Heart left ventricle (tissue), 16 donors: ENCODE data around the gene PRKRIP1. TPM values are rescaled to one million over a fixed set of nuclear protein-coding genes. Genes with fewer than 3 reads are reported as not detected.
"Not testable (repeated sequence)": the region's sequence is repeated elsewhere in the genome, so short reads cannot be mapped to it uniquely, and the experiment has no call there.

Experiments used
- ATAC-seq, 4 donors: fragments of 200-7000 bp; cut with Tn5 transposase; one replicate each; pipeline ENCODE4 v1.9.1; 2020 to 2022; ENCODE audit warnings: moderate library complexity in 4 of 4, mild to moderate bottlenecking in 3 of 4, moderate number of reproducible peaks in 1 of 4
- DNase-seq, 5 donors: peaks; one replicate each; pipeline ENCODE4 v3.0.0-alpha.2; 2020
- H3K27ac ChIP-seq, 12 donors: fragments of 200-600 bp; sonication (generic) in 4 of 12; one replicate each; pipeline versions ENCODE4 v1.5.0 to v1.8.0; 2016 to 2022; ENCODE audit warnings: mild to moderate bottlenecking in 2 of 12
- H3K27me3 ChIP-seq, 9 donors: fragments of 200-600 bp; sonication (generic) in 2 of 9; one replicate each; pipeline versions ENCODE4 v1.5.1 to v1.8.0; 2016 to 2022; ENCODE audit warnings: mild to moderate bottlenecking in 3 of 9
- H3K36me3 ChIP-seq, 9 donors: fragments of 200-600 bp; sonication (generic) in 2 of 9; one replicate each; pipeline versions ENCODE4 v1.5.0 to v1.8.0; 2018 to 2022; ENCODE audit warnings: mild to moderate bottlenecking in 2 of 9
- H3K4me1 ChIP-seq, 12 donors: fragments of 200-600 bp; sonication (generic) in 4 of 12; one replicate each; pipeline versions ENCODE4 v1.5.0 to v1.8.0; 2016 to 2022; ENCODE audit warnings: mild to moderate bottlenecking in 3 of 12
- H3K4me3 ChIP-seq, 12 donors: fragments of 200-600 bp; sonication (generic) in 4 of 12; one replicate each; pipeline versions ENCODE4 v1.5.0 to v1.8.0; 2017 to 2022; ENCODE audit warnings: mild to moderate bottlenecking in 9 of 12, moderate library complexity in 4 of 12
- H3K9me3 ChIP-seq, 12 donors: fragments of 200-600 bp; sonication (generic) in 4 of 12; one replicate each; pipeline versions ENCODE4 v1.5.0 to v1.8.0; 2016 to 2022; ENCODE audit warnings: mild to moderate bottlenecking in 1 of 12
- POLR2A ChIP-seq, 2 donors: fragments of 450-650 bp; IDR thresholded peaks; one replicate each; pipeline ENCODE4 v1.6.1; 2017; ENCODE audit warnings: antibody characterized with exemption in 2 of 2, mild to moderate bottlenecking in 2 of 2, moderate library complexity in 2 of 2
- WGBS, 4 donors: extraction: QIAGEN DNeasy Blood & Tissue Kit in 2 of 4; methylation state at CpG; one replicate each; pipeline versions ENCODE4 v1.1.5 to v1.1.7; 2013 to 2018; 5-methylcytosine and 5-hydroxymethylcytosine counted together
- intact Hi-C, 10 donors: fragments of 100-400 bp; cut with DNase I; formaldehyde crosslinking; loops; one replicate each; pipeline versions ENCODE4 v1.11.1 to v1.14.2; 2022
- polyA plus RNA-seq, 2 donors: library from polyadenylated mRNA; stranded (reverse); fragments of 200-250 nt; gene quantifications; one replicate each; pipeline ENCODE4 v1.2.3, GENCODE V29; 2013
- total RNA-seq, 9 donors: library from RNA; depleted of rRNA in 2 of 9; stranded (reverse); fragments of >200 nt in 2 of 9; fragmentation: NEBNext Ultra II Directional in 3 of 9; extraction: Animal tissue kit (Norgen Biotek cat#: 25700) in 3 of 9; gene quantifications; one replicate each; pipeline versions ENCODE4 v1.1.0 to v1.2.4, GENCODE V29; 2016 to 2023
- TF ChIP-seq, protein P1 (sequence below), 12 donors: fragments of 200-600 bp; sonication (generic) in 4 of 12; IDR thresholded peaks; one replicate each; pipeline versions ENCODE4 v1.5.0 to v1.8.0; 2018 to 2022; ENCODE audit warnings: antibody characterized with exemption in 12 of 12, mild to moderate bottlenecking in 5 of 12
- donor health status: ischemic (EF 13 %, LVEDD 7.1; RV severe dilation, severe dysfunction).
- donor health status: healthy with polysubstance abuse.
- donor health status: DM: no; HTN: yes; CAD: no.
- donor health status: DM: no; HTN: no; CAD: no.
- donor health status: ischemic (EF 25% LVEDD 6.9; RV normal size, moderate dysfunction).
- donor health status: ischemic (EF 25% LVEDD 5.7; RV mildly dilated, moderate dysfunction).
- donor health status: healthy.
- donor health status: DM: yes; HTN: yes; CAD: no.
- donor health status: ischemic (EF 35%, LVEDD 5.7; RV mildly dilated, moderate dysfunction).
- donor health status: nonischemic (EF 11% LVEDD 7.7; RV severe dilation, severe dysfunction).
- donor health status: DM: yes; HTN: yes; CAD: no.
- donor health status: PGD.
- donor health status: ischemic (EF 29% LVEDD 5.4; RV normal size, mild dysfunction).
- donor health status: nonischemic (EF 23%, LVEDD 6.1; RV moderate dilation, normal function).

PRKRIP1 gene
- total and polyA plus RNA-seq, 11 donors = 7.4 to 15.2 (median 11.7) TPM

DNA sequence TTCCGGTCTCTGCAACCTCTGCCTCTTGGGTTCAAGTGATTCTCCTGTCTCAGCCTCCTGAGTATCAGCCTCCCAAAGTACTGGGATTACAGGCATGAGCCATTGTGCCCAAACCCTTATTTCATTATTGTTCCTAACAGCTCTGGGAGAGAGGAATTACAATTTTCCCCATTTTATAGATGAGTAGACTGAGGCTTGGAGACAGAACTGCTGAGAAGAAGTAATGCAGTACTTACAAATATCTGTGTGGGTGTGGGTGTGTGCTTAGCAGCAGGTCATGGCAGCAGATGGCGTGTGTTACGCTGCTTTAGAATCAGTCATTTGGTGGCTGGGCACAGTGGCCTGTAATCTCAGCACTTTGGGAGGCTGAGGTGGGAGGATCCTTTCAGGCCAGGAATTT lies 7.4 kb downstream of the PRKRIP1 start:
- Histone ChIP-seq H3K4me3 (no peak overlapping the region), H3K27me3 (no peaks in the 10 kb centered on the region), H3K27ac (no peak overlapping the region), H3K9me3 (no peaks in the 10 kb centered on the region), H3K36me3 (peaks cover 0 to 100% (median 100%) of the 10 kb centered on the region in 9 donors), H3K4me1 (peaks cover 0 to 11% (median 0%) of the 10 kb centered on the region in 12 donors)
- TF ChIP-seq, protein P1, sequence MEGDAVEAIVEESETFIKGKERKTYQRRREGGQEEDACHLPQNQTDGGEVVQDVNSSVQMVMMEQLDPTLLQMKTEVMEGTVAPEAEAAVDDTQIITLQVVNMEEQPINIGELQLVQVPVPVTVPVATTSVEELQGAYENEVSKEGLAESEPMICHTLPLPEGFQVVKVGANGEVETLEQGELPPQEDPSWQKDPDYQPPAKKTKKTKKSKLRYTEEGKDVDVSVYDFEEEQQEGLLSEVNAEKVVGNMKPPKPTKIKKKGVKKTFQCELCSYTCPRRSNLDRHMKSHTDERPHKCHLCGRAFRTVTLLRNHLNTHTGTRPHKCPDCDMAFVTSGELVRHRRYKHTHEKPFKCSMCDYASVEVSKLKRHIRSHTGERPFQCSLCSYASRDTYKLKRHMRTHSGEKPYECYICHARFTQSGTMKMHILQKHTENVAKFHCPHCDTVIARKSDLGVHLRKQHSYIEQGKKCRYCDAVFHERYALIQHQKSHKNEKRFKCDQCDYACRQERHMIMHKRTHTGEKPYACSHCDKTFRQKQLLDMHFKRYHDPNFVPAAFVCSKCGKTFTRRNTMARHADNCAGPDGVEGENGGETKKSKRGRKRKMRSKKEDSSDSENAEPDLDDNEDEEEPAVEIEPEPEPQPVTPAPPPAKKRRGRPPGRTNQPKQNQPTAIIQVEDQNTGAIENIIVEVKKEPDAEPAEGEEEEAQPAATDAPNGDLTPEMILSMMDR (IDR thresholded peaks at IDR 0.05) = no peak
- DNase-seq (no peak), ATAC-seq (no peak)
- 91 to 100% (median 97%) methylated on average over 3 of the region's 3 CpGs for WGBS, 4 donors
- intact Hi-C loops = loop anchor here in 1 of 10 donors (10.0 kb wide), 1 partner anchor 51 kb away; no protein-coding TSS in a partner anchor

DNA sequence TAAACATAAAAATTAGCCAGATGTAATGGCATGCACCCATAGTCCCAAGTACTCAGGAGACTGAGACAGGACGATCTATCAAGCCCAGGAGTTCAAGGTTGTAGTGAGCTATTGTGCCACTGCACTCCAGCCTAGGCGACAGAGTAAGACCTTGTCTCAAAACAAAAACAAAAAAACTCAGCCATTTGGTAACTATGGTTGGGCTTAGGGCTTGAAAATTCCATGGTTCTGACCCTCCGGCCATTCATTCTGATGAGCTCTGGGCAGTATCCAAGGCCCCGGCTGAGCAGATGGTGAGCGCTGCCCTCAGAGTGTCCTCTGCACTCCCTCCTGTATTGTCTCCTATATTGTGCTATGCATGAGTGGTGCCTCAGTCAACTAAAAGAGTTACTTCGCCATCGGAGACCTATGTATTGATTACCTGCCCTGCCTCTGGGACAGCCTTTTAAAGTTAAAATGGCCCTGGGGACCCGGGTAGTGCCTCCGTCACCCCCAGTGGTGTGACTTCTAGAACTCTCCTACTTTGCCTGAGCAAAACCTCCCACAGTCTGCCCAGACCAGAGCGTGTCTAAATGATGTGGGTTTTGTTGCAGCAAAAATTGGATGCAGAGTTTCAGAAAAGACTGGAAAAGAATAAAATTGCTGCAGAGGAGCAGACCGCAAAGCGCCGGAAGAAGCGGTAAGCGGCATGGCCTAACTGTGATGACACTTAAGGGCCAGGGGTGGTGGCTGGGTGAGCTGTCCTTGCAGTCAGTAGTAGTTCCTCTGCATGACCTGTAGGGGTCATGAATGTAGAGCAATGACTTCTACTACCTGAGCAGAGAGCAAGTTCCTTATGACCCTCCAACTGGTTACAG lies 8.1 kb downstream of the PRKRIP1 start:
- TF ChIP-seq POLR2A (IDR thresholded peaks at IDR 0.05) = no peak
- TF ChIP-seq, protein P1 (IDR thresholded peaks at IDR 0.05) = peak; percentile 48 to 69 (median 58)
- no peak for DNase-seq

DNA sequence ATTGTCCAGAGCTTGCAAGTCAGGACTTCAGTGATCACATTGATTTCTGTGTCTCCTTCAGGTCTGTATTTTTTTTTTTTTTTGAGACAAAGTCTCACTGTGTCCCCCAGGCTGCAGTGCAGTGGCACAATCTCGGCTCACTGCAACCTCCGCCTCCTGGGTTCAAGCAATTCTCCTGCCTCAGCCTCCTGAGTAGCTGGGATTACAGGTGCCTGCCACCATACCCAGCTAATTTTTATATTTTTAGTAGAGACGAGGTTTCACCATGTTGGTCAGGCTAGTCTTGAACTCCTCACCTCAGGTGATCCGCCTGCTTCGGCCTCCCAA lies 8.7 kb downstream of the PRKRIP1 start:
- not testable (repeated sequence) for H3K9me3 ChIP-seq, ATAC-seq, H3K27me3 ChIP-seq, H3K27ac ChIP-seq, H3K4me3 ChIP-seq, DNase-seq
- TF ChIP-seq, protein P1 (IDR thresholded peaks at IDR 0.05) = peak in 1 of 12 donors; percentile 13
- 89 to 97% (median 95%) methylated on average over 5 of the region's 5 CpGs for WGBS, 4 donors
- Histone ChIP-seq H3K36me3 (peaks cover 0 to 100% (median 100%) of the 10 kb centered on the region in 9 donors), H3K4me1 (peaks cover 0 to 11% (median 0%) of the 10 kb centered on the region in 12 donors)
- intact Hi-C loops = loop anchor here in 1 of 10 donors (10.0 kb wide), 1 partner anchor 50 kb away; no protein-coding TSS in a partner anchor

More for the DNA sequence above, 8.1 kb downstream of the PRKRIP1 start:
- Histone ChIP-seq H3K4me3 (no peak overlapping the region), H3K4me1 (peaks cover 0 to 11% (median 0%) of the 10 kb centered on the region in 12 donors), H3K9me3 (no peaks in the 10 kb centered on the region), H3K27ac (no peak overlapping the region), H3K36me3 (peaks cover 0 to 100% (median 100%) of the 10 kb centered on the region in 9 donors), H3K27me3 (no peaks in the 10 kb centered on the region)
- ATAC-seq = peak in 3 of 4 donors; percentile 84 to 90 (median 88)
- 72 to 75% (median 74%) methylated on average over 15 of the region's 15 CpGs for WGBS, 4 donors
- intact Hi-C loops = loop anchor here in 1 of 10 donors (10.0 kb wide), 1 partner anchor 51 kb away; no protein-coding TSS in a partner anchor

DNA sequence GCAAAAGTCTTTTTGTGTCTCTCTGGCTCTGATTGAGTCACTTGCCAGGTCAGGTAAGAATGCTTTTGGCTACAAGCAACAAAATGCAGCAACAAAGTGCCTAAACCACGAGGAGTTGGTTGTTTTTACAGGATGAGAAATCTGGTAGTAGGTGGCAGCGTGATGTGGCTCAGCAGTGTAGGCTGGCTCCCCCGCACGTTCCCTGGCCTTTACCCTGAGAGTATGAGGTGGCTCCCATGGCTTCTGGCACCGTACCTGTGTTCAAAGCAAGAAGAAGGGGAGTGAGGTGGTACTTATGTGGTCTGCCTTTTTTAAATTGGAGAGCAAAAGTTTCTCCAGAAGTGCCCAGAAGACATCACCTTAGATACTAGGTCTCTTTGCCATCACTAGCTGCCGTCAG lies 11.7 kb downstream of the PRKRIP1 start:
- no peak overlapping the region for H3K27ac ChIP-seq
- intact Hi-C loops = loop anchor here in 1 of 10 donors (10.0 kb wide), 1 partner anchor 47 kb away; no protein-coding TSS in a partner anchor
- 94 to 99% (median 94%) methylated on average over 6 of the region's 6 CpGs for WGBS, 4 donors
- ATAC-seq (no peak), DNase-seq (no peak)
- TF ChIP-seq, protein P1 (IDR thresholded peaks at IDR 0.05) = no peak
- TF ChIP-seq POLR2A (IDR thresholded peaks at IDR 0.05) = no peak
- peaks cover 0 to 100% (median 94%) of the 10 kb centered on the region in 9 donors for H3K36me3 ChIP-seq
- H3K4me1 ChIP-seq = peaks cover 0 to 11% (median 3%) of the 10 kb centered on the region in 12 donors
- no peak overlapping the region for H3K4me3 ChIP-seq
- H3K9me3 ChIP-seq = peaks cover 0 to 8% (median 0%) of the 10 kb centered on the region in 12 donors
- H3K27me3 ChIP-seq = no peaks in the 10 kb centered on the region

DNA sequence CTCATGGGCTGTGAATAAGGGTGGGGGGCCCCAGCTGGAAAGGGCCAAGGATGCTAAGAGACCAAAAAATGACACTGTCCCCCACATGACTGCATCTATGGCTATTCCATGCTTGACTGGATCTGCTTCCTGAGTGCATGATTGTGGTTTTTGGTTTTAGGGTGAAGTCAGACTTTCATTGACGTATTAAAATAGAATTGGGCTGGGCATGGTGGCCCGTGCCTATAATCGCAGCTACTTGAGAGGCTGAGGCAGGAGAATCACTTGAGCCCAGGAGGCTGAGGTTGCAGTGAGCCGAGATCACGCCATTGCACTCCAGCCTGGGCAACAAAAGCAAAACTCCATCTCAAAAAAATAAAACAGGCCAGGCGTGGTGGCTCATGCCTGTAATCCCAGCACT lies 12.4 kb downstream of the PRKRIP1 start:
- not testable (repeated sequence) for H3K27ac ChIP-seq, DNase-seq, ATAC-seq, H3K9me3 ChIP-seq, H3K27me3 ChIP-seq, H3K4me3 ChIP-seq
- Histone ChIP-seq H3K36me3 (peaks cover 0 to 99% (median 88%) of the 10 kb centered on the region in 9 donors), H3K4me1 (peaks cover 0 to 11% (median 6%) of the 10 kb centered on the region in 12 donors)
- WGBS, 4 donors = 96 to 99% (median 97%) methylated on average over 6 of the region's 6 CpGs
- intact Hi-C loops = loop anchor here in 1 of 10 donors (10.0 kb wide), 1 partner anchor 46 kb away; no protein-coding TSS in a partner anchor
